Daoy (cell line): ENCODE results near the gene FERMT3. TPM values are rescaled to one million over a fixed set of nuclear protein-coding genes. Genes with fewer than 3 reads are reported as not detected.
A peak's percentile ranks its signal among the peaks of the same experiment; 100 is the strongest.

Experiments used
- DNase-seq: peaks from one replicate; pipeline ENCODE4 v3.0.0-alpha.2; 2015; ENCODE audit warnings: low read depth
- total RNA-seq: library from RNA; depleted of rRNA; stranded (reverse); fragments of >200 nt; shearing (Covaris generic); gene quantifications from 2 replicates; pipeline ENCODE4 v1.2.3, GENCODE V29; 2014; rRNA removed

Gene FERMT3
- total RNA-seq, result 3.0 and 5.7 TPM in 2 replicates

GRCh38 chr11:64206457-64207255 is at the start of gene FERMT3:
TSS of gene FERMT3 (plus strand) at chr11:64206721. CDS start at chr11:64207365, 644 bp downstream.
- no peak for DNase-seq

- no peak for DNase-seq
Observed at GRCh38 chr11:64157631-64158394, 48.7 kb upstream of the FERMT3 start.

DNA sequence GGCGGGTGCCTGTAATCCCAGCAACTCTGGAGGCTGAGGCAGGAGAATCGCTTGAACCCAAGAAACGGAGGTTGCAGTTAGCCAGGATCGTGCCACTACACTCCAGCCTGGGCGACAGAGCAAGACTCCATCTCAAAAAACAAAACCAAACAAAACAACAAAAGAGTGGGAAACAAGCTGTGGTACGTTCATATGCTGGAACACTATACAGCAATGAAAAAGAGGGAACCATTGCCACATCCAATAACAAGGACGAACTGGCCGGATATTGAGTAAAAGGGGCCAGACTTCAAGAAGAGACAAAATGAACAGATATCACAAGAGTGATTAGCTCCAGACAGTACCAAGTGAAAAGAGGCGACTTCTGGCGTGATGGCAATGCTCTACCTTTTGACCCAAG is 45.5 kb upstream of the FERMT3 start:
- no peak for DNase-seq

- peak; percentile 73 for DNase-seq
Observed at GRCh38 chr11:64162769-64163168, 43.8 kb upstream of the FERMT3 start.

DNA sequence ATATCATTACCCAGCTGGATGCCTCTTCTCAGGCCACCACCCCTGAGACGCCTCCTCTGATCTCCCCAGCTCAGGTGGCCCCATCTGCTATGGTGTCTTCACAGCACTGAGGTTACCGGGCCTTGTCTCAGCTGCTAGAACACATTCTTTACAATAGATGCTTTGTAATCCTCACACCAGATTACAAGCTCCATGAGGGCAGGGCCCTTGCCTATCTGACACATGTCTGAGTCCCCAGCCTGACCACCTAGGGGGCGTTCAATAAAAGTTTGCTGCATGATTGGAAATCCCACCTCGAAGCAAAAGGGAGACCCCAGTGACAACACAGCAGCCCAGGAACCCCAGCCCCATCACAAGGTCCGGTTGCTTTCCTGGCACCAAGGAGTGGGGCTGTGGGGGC is 42.6 kb upstream of the FERMT3 start:
- no peak for DNase-seq

DNA sequence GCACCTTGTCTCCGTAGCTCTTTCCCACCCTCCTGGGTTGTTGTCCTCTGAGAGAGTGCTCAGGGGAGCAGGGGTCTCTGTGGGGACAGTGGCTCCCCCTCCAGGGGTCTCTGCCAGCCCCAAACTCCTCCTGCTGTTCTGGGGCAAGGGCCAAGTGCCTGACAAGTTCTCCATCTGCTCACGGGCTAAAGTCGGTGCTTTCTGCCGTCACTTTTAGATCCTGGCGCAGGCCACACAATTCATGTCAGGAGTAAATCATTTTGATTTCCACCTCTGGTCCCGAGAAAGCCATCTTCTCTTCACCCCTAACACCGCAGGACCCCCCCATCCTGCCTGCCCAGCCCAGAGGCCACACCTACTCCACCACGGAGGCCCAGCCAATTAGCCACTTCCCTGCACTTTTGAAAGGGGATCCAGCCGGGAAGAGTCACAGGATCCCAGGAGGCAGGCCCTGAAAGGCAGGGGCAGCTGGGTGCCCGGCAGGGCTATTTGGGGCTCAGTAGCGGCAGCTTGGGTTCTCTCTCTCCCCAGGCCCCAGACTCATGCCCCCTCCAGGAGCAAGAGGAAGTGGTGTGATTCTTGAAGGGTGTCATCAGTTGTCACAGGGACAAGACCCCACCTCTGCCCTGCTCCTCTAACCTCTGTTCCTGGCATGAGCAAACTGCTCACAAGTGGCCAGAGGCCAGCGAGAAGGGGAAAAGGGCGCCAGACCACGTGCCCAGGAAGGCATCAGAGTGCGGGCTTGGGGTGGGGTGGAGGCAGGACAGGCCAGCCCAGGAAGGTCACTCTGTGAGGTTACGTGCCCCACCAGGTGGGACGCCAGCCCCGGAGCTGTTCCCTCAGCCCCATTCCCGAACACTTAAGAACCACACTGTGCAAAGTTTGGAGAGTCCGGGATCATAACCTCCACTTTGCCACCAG is 41.9 kb upstream of the FERMT3 start:
- no peak for DNase-seq

GRCh38 chr11:64165481-64165841 is 41.1 kb upstream of the FERMT3 start:
- DNase-seq, result peak; percentile 44

DNA sequence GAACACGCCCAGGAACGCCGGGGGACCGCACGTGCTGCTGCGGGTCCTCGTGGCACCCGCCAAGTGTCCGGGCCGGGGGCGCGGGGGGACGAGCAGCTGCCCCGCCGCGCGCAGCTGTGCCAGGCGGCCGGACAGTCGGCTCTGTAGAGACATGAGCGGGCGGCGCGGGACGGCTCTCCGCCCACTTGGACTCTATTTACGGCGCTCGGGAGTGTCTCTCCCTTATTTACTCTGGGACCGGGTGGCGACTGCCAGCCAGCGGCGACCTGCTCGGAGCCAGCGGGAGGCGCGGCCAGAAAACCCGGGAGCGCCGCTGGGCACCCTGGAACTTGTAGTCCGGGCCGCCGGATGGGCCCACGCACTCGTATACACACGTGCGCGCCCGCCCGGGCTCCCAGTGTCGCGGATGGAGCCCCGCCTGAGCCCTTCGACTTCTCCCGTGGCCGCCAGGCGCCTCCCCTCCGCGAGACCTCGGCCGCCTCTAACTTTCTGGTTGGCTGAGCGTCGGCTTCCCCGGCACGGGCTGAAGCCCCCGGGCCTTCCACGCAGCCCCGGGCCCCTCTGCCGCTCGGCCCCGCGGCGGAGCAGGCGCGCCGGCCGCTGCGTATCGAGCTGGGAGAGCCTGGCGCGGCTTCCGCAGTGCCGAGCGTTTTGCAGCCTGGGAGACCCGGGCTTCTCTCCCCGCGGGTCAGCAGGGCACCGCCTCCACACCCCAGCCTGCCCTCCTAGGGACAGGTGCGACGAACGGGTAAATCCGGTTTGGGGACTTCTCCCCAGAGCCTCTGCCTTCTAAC is 40.5 kb upstream of the FERMT3 start, which contains the start of gene MACROD1:
TSS of gene MACROD1 (minus strand) at position 272 of the 794 bp plus-strand sequence. CDS start at position 153, 119 bp downstream.
- peak; percentile 88 for DNase-seq

GRCh38 chr11:64170419-64170818 is 36.1 kb upstream of the FERMT3 start:
- no peak for DNase-seq

GRCh38 chr11:64173616-64174355 is 32.7 kb upstream of the FERMT3 start:
- no peak for DNase-seq

DNA sequence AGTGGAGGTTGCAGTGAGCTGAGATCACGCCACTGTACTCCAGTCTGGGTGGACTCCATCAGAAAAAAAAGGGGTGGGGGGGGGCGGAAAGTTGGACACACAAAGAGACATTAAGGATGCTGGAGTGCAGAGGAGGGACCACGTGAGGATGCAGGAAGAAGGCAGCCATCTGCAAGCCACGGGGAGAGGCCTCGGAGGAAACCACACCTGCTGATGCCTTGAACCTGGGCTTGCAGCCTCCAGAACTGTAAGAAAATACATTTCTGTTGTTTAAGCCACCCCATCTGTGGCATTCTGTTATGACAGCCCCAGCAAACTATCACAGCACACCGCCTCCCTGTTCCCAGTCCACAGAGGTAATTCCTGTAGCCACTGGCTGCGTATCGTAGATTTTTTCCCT is 29.8 kb upstream of the FERMT3 start:
- no peak for DNase-seq

DNA sequence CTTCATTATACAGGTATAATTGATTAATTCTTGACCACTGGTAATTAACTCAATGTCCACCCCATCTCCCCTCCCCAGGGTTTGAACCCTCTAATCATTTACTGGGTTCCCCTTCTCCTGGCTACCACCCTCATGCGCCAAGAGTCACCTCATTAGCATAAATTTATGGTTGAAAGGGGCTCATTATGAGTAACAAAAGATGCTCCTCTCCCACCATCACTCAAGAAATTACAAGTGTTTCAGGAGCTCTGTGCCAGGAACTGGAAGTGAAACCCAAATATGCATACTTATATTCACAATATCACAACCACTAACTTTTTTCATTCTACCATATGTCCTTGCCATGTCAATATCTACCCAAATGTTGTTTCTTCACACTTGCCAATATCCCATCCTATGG is 28.3 kb upstream of the FERMT3 start:
- no peak for DNase-seq

GRCh38 chr11:64178951-64179639 is 27.4 kb upstream of the FERMT3 start:
- no peak for DNase-seq

- no peak for DNase-seq
Observed at GRCh38 chr11:64180891-64181290, 25.6 kb upstream of the FERMT3 start.

- peak; percentile 93 for DNase-seq
Observed at GRCh38 chr11:64181506-64182411, 24.8 kb upstream of the FERMT3 start.

DNA sequence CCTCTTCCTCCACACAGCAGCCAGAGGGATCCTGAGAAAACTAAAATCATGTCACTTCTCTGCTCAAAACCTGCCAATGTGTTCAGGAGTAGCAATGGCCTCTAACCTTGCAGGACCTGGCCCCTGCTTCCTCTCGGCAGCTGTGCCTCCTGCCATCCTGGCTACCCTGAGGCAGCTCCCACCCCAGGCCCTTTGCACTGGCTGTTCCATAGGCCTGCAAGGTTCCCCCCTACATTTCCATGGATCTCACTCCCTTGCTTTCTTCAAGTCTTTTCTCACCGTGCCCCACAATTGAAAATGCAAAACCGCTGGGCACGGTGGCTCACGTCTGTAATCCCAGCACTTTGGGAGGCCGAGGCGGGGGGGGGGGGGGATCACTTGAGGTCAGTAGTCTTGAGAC is 22.6 kb upstream of the FERMT3 start:
- no peak for DNase-seq

DNA sequence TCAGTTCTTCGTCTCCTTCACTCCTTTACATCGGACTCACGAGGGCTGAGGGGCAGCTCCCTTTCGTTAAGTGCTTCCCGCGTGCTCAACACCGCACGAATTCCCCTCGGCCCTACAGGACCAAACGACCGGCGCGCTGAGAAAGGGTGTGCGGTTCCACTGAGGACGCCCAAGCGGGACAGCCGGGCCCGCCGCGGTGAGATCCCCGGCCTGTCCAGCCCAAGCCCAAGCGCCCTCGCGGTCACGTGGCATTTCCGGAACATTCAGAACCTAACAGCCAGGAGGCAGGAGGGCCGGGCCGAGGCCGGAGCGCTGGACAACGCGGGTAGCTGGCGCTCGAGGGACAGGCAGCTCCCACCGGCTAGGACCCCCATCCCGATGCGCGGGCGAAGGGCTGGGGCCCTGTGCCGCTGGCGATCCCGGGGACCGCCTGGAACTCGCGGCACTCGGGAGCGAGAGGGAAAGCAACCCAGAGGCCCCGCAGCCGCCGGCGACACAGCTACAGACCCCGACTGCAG is 21.3 kb upstream of the FERMT3 start:
- DNase-seq, result peak; percentile 81
